HCT116 (cell line): ENCODE results near the gene KCND3. TPM values are rescaled to one million over a fixed set of nuclear protein-coding genes. Genes with fewer than 3 reads are reported as not detected.
A peak's percentile ranks its signal among the peaks of the same experiment; 100 is the strongest.

Source experiments
- ATAC-seq: fragments of 200-7000 bp; cut with Tn5 transposase; 2 replicates; pipeline ENCODE4 v1.9.1; 2020; ENCODE audit warnings: mild to moderate bottlenecking, moderate library complexity
- BruUV-seq: library from RNA; stranded (reverse); fragments of 400-500 nt; replicated peaks from 2 replicates; lab custom pipeline; 2021; lab: Mats Ljungman, UMichigan
- CTCF ChIA-PET: fragments of 300-600 bp; sonication (Branson Sonifier 250); formaldehyde crosslinking; loops from one replicate; lab custom pipeline; 2021; ENCODE audit warnings: antibody characterized with exemption; lab: Charles Lee
- POLR2A ChIA-PET: fragments of 300-600, 350-600 bp; sonication (Branson Sonifier 250); formaldehyde crosslinking; loops from one replicate; lab custom pipeline; 2021; ENCODE audit warnings: antibody characterized with exemption; lab: Charles Lee
- RAD21 ChIA-PET, 2 experiments: fragments of 300-600 bp; sonication (Branson Sonifier 250); formaldehyde crosslinking; loops; one replicate each; lab custom pipeline; 2023; ENCODE audit warnings: low total read pairs in 2 of 2; ENCODE audit not compliant: uncharacterized antibody in 2 of 2, unreplicated experiment in 2 of 2, low non-redundant PET in 1 of 2; lab: Charles Lee
- DNase-seq: peaks from one replicate; pipeline ENCODE4 v3.0.0-alpha.2; 2010; ENCODE audit warnings: low read depth, low spot score
- H2AFZ ChIP-seq: fragments of 200-600 bp; shearing (Covaris generic), sonication (generic); 2 replicates; pipeline ENCODE4 v1.6.1; 2017; ENCODE audit warnings: low read depth, mixed run types, mixed read lengths, antibody characterized with exemption, low read length; ENCODE audit not compliant: poor library complexity, severe bottlenecking
- H3K27ac ChIP-seq: 2 replicates; pipeline ENCODE4 v1.5.1; 2012; ENCODE audit warnings: low read depth, low read length
- H3K27me3 ChIP-seq: fragments of 200-600 bp; sonication (generic); 2 replicates; pipeline ENCODE4 v1.6.1; 2016; ENCODE audit warnings: mixed run types, low read length, mixed read lengths; ENCODE audit not compliant: insufficient read depth
- H3K36me3 ChIP-seq, 2 experiments: fragments of 200-500 bp in 1 of 2; fragments of 200-600 bp in 1 of 2; sonication (Bioruptor generic) in 1 of 2; sonication (generic) in 1 of 2; 2 replicates each; pipeline versions ENCODE4 v1.5.1 to v1.6.1; 2014 to 2016; ENCODE audit warnings: low read length in 2 of 2, inconsistent platforms in 1 of 2, mixed read lengths in 1 of 2, mixed run types in 1 of 2; ENCODE audit not compliant: insufficient read depth in 2 of 2, control insufficient read depth in 1 of 2
- H3K4me1 ChIP-seq, 2 experiments: fragments of 200-600 bp in 1 of 2; sonication (generic) in 1 of 2; 2 replicates each; pipeline versions ENCODE4 v1.5.1 to v1.6.1; 2012 to 2017; ENCODE audit warnings: low read length in 2 of 2, inconsistent platforms in 1 of 2, mild to moderate bottlenecking in 1 of 2, mixed read lengths in 1 of 2, mixed run types in 1 of 2, moderate library complexity in 1 of 2; ENCODE audit not compliant: insufficient read depth in 2 of 2, control insufficient read depth in 1 of 2
- H3K4me2 ChIP-seq: fragments of 200-600 bp; sonication (generic); 2 replicates; pipeline ENCODE4 v1.6.1; 2017; ENCODE audit warnings: mixed run types, low read length, mixed read lengths
- H3K4me3 ChIP-seq, 2 experiments: fragments of 200-600 bp in 1 of 2; sonication (generic) in 1 of 2; replicated peaks in 1 of 2; 2 replicates each; pipeline ENCODE4 v1.5.1; 2011 to 2016; ENCODE audit warnings: low read length in 2 of 2, control low read depth in 1 of 2, low read depth in 1 of 2, mild to moderate bottlenecking in 1 of 2, mixed read lengths in 1 of 2, mixed run types in 1 of 2
- H3K79me2 ChIP-seq: fragments of 200-600 bp; sonication (generic); 2 replicates; pipeline ENCODE4 v1.6.1; 2017; ENCODE audit warnings: mild to moderate bottlenecking, mixed run types, low read length, moderate library complexity, mixed read lengths; ENCODE audit not compliant: insufficient read depth
- H3K9ac ChIP-seq: fragments of 200-600 bp; sonication (generic); 2 replicates; pipeline ENCODE4 v1.6.1; 2016; ENCODE audit warnings: low read length, mixed read lengths
- H3K9me2 ChIP-seq: fragments of 200-600 bp; sonication (generic), shearing (Covaris generic); 2 replicates; pipeline ENCODE4 v1.6.1; 2017; ENCODE audit warnings: mixed run types, mild to moderate bottlenecking, moderate library complexity; ENCODE audit not compliant: insufficient read depth
- H3K9me3 ChIP-seq, 2 experiments: fragments of 200-500 bp in 1 of 2; fragments of 200-600 bp in 1 of 2; sonication (Bioruptor generic) in 1 of 2; sonication (generic) in 1 of 2; 2 replicates each; pipeline ENCODE4 v1.6.1; 2014 to 2017; ENCODE audit warnings: low read length in 2 of 2, mixed read lengths in 2 of 2, inconsistent platforms in 1 of 2, low read depth in 1 of 2, mild to moderate bottlenecking in 1 of 2, mixed run types in 1 of 2, moderate library complexity in 1 of 2; ENCODE audit not compliant: control insufficient read depth in 1 of 2, insufficient read depth in 1 of 2
- H4K20me1 ChIP-seq: fragments of 200-600 bp; sonication (generic), shearing (Covaris generic); 2 replicates; pipeline ENCODE4 v1.6.1; 2017; ENCODE audit warnings: mixed run types, mild to moderate bottlenecking, moderate library complexity; ENCODE audit not compliant: insufficient read depth
- FOSL1 ChIP-seq: IDR thresholded peaks from 2 replicates; pipeline ENCODE4 v1.6.1; 2012; ENCODE audit warnings: low read depth
- POLR2AphosphoS5 ChIP-seq: IDR thresholded peaks from 2 replicates; pipeline ENCODE4 v1.6.1; 2011; ENCODE audit warnings: mild to moderate bottlenecking, low read depth, low read length, moderate library complexity
- REST ChIP-seq: IDR thresholded peaks from 2 replicates; pipeline ENCODE4 v1.6.1; 2012; ENCODE audit warnings: low read depth
- TCF7L2 ChIP-seq: IDR thresholded peaks from 2 replicates; pipeline ENCODE4 v1.7.0; 2011; ENCODE audit warnings: borderline replicate concordance, inconsistent platforms; ENCODE audit not compliant: insufficient read depth, insufficient read length; ENCODE audit errors: extremely low read depth
- intact Hi-C: fragments of 100-400 bp; cut with micrococcal nuclease; formaldehyde crosslinking; loops from 2 replicates; pipeline ENCODE4 v1.10.0; 2022
- total RNA-seq: library from RNA; stranded (reverse); gene quantifications from one replicate; pipeline ENCODE4 v1.2.1, GENCODE V29; 2021; ENCODE audit not compliant: unreplicated experiment

Gene KCND3
- total RNA-seq, 1 experiment from 2014 or later: 0.44 TPM

DNA sequence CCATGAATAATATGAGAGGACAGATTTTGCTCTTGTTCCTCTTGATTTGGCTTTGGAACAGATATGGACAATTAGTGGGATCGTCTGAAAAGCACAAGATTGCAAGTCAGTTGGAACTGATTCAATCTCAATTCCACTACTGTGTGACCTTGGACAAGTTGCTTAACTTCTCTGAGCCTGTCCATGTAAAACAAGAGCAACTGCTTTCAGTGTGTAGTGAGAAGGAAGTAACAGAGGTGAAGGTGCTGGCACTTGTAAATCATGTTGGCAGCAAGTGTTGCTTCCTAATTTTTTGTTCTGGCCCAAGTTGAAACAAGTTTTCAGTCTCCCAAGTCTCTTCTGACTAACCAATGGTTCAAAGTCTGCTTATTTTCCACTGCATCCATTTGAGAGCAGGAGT, 265.6 kb downstream of the KCND3 start:
- BruUV-seq: TSS peak; percentile 35
- Histone ChIP-seq H4K20me1 (no peaks in the 10 kb centered on the region), H3K9me2 (no peaks in the 10 kb centered on the region), H3K27ac (no peak overlapping the region), H3K4me1 (no peaks in the 10 kb centered on the region), H3K79me2 (no peaks in the 10 kb centered on the region), H3K27me3 (no peaks in the 10 kb centered on the region), H3K36me3 (no peaks in the 10 kb centered on the region), H2AFZ (no peak overlapping the region), H3K9me3 (no peaks in the 10 kb centered on the region), H3K4me2 (no peak overlapping the region)
- ATAC-seq: no peak
- POLR2A ChIA-PET: no interaction called here
- CTCF ChIA-PET: interaction anchor here (1.0 kb wide), 1 partner anchor 13 kb away, joined by 3 read pairs; no protein-coding TSS in a partner anchor
- intact Hi-C loops: no loop called here
- 0 out of 2 replicates have a peak, but pooled peaks have one; percentile 3 for TF ChIP-seq POLR2AphosphoS5
- no peak for TF ChIP-seq TCF7L2
- TF ChIP-seq, all 23 proteins: peak for 1
- no peak overlapping the region for H3K9ac ChIP-seq
- no peak overlapping the region for H3K4me3 ChIP-seq
- no peak for DNase-seq
- RAD21 ChIA-PET: no interaction called here

DNA sequence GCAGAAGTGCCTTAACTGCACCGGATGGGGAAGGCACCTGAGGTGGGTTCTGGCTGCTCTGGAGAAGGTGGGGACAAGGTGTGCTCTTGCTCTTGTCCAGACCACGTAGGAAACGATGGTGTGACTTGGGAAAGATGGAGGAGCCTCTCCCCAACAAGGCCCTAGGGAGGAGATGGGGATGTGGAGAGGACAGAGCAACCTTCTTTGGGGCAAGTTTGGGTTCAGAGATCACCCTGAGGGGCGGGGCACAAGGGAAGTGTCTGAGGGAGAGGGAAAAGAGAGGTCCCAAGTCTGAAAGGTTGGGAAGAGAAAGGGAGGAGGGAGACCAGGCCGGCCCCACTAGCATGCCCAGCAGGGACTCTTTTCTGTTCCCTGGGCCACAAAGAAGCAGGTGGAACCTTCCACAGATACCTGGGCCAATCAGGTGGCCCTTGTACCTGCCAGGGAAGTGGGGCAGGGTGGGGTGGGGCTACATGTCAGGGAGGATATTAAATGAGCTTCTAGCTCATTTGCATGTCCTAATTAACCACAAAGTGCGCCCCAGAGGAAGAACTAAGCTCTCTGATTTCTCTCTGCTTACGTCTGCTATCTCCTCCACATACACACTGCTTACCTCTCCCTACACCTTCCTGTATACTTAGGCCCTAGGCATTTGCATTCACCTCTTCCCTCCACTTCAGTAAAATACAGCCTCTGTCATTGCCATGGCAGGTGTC, 266.2 kb downstream of the KCND3 start:
- H2AFZ ChIP-seq: no peak overlapping the region
- intact Hi-C loops: no loop called here
- no peak overlapping the region for H3K4me3 ChIP-seq
- H4K20me1 ChIP-seq: no peaks in the 10 kb centered on the region
- RAD21 ChIA-PET: no interaction called here
- no peak overlapping the region for H3K9ac ChIP-seq
- no TSS peak for BruUV-seq
- no peaks in the 10 kb centered on the region for H3K79me2 ChIP-seq
- H3K4me2 ChIP-seq: no peak overlapping the region
- no peak overlapping the region for H3K27ac ChIP-seq
- H3K36me3 ChIP-seq: no peaks in the 10 kb centered on the region
- ATAC-seq (no peak), DNase-seq (no peak)
- CTCF ChIA-PET: interaction anchor here (1.0 kb wide), 1 partner anchor 13 kb away, joined by 3 read pairs; no protein-coding TSS in a partner anchor
- POLR2A ChIA-PET: no interaction called here
- no peaks in the 10 kb centered on the region for H3K9me3 ChIP-seq
- no peaks in the 10 kb centered on the region for H3K9me2 ChIP-seq
- no peaks in the 10 kb centered on the region for H3K4me1 ChIP-seq
- TF ChIP-seq POLR2AphosphoS5 (0 out of 2 replicates have a peak, but pooled peaks have one; percentile 0), FOSL1 (no peak), REST (no peak)
- H3K27me3 ChIP-seq: no peaks in the 10 kb centered on the region
